Measurements from ENCODE around the gene FBXL4. TPM values are rescaled to one million over a fixed set of nuclear protein-coding genes. Genes with fewer than 3 reads are reported as not detected.

FBXL4 gene
- total RNA-seq, 1 donor from 2014 or later: 18.3 TPM

GRCh38 chr6:98831057-98831958, 116.4 kb downstream of the FBXL4 start:
- Mint-ChIP-seq H3K4me1 (ENCODE audit: unreplicated experiment) (peaks cover 29% of the 10 kb centered on the region), H3K27me3 (peaks cover 93% of the 10 kb centered on the region), H3K27ac (no peak overlapping the region), H3K4me3 (peak overlapping the region; percentile 84), H3K9me3 (no peaks in the 10 kb centered on the region), H3K36me3 (no peaks in the 10 kb centered on the region)
- peak; percentile 67 for DNase-seq (ENCODE audit: extremely low spot score, unreplicated experiment)
- TF ChIP-seq CTCF (conservative IDR thresholded peaks at IDR 0.05): no peak

GRCh38 chr6:98830146-98830545, 117.6 kb downstream of the FBXL4 start:
- Mint-ChIP-seq H3K27me3 (peaks cover 96% of the 10 kb centered on the region), H3K9me3 (no peaks in the 10 kb centered on the region), H3K4me1 (ENCODE audit: unreplicated experiment) (peaks cover 31% of the 10 kb centered on the region), H3K27ac (no peak overlapping the region), H3K4me3 (no peak overlapping the region), H3K36me3 (no peaks in the 10 kb centered on the region)
- no peak for TF ChIP-seq CTCF (conservative IDR thresholded peaks at IDR 0.05)
- DNase-seq (ENCODE audit: extremely low spot score, unreplicated experiment): no peak

GRCh38 chr6:98828941-98829411, 118.8 kb downstream of the FBXL4 start:
- Mint-ChIP-seq H3K4me3 (peak overlapping the region; percentile 67), H3K4me1 (ENCODE audit: unreplicated experiment) (peaks cover 36% of the 10 kb centered on the region), H3K27me3 (peaks cover 100% of the 10 kb centered on the region), H3K9me3 (no peaks in the 10 kb centered on the region), H3K27ac (no peak overlapping the region), H3K36me3 (no peaks in the 10 kb centered on the region)
- TF ChIP-seq CTCF (conservative IDR thresholded peaks at IDR 0.05): no peak
- DNase-seq (ENCODE audit: extremely low spot score, unreplicated experiment): no peak

GRCh38 chr6:98828211-98828788, 119.4 kb downstream of the FBXL4 start:
- no peaks in the 10 kb centered on the region for H3K9me3 Mint-ChIP-seq
- H3K27me3 Mint-ChIP-seq: peaks cover 100% of the 10 kb centered on the region
- no peak for DNase-seq (ENCODE audit: extremely low spot score, unreplicated experiment)
- no peaks in the 10 kb centered on the region for H3K36me3 Mint-ChIP-seq
- H3K4me1 Mint-ChIP-seq (ENCODE audit: unreplicated experiment): peaks cover 35% of the 10 kb centered on the region
- TF ChIP-seq CTCF (conservative IDR thresholded peaks at IDR 0.05): no peak
- no peak overlapping the region for H3K27ac Mint-ChIP-seq
- peak overlapping the region; percentile 65 for H3K4me3 Mint-ChIP-seq

- Mint-ChIP-seq H3K27ac (peak overlapping the region; percentile 21), H3K27me3 (peaks cover 100% of the 10 kb centered on the region), H3K4me1 (ENCODE audit: unreplicated experiment) (peaks cover 30% of the 10 kb centered on the region), H3K36me3 (no peaks in the 10 kb centered on the region), H3K9me3 (no peaks in the 10 kb centered on the region), H3K4me3 (peak overlapping the region; percentile 79)
- peak; percentile 68 for DNase-seq (ENCODE audit: extremely low spot score, unreplicated experiment)
- TF ChIP-seq CTCF (conservative IDR thresholded peaks at IDR 0.05): no peak
Observed at GRCh38 chr6:98827295-98828159, 120.2 kb downstream of the FBXL4 start.
